Measurements from ENCODE around the gene MKX. TPM values are rescaled to one million over a fixed set of nuclear protein-coding genes. Genes with fewer than 3 reads are reported as not detected.
A peak's percentile ranks its signal among the peaks of the same experiment; 100 is the strongest.

Gene MKX
- not detected for total RNA-seq

DNA sequence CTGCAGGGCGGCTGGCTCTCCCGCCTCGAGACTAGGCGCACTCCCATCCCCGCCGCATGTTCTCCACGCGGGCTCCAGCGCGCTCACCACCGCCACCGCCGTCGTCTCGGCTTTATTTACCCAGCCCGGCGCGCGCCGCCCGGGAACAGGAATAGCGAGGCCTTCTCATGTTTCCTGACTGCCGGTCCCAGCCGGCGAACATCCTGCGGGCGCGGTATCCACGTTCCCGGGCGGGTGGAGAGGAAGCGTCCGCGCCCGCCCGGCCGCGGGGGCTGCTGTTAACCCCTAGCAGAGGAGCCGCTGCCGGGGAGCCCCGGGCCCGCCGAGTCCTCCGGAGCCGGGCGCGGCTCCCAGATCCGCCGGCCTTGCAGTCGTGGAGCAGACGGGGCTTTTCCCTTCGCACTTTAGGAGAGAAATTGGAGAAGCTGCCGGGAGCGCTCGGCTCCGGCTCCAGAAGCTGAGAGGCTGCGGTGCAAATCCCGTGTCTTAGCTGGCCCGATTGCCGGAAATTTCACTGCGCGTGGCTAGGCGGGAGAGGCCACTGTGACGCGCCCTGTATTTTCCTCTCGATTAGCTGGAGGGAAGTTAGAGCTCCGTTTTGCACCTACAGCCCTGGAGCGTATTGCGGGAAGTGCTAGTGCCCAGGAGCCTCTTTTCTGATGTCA is at the start of gene MKX:
Gene MKX, minus strand, starts transcription at position 88 of the 665 bp plus-strand sequence. CDS start 2,404 bp downstream, outside the sequence.
- peak in 2 of 3 donors; percentile 33 to 54 for DNase-seq (ENCODE audit: low read depth in 2 of 3, low spot score in 2 of 3)

DNA sequence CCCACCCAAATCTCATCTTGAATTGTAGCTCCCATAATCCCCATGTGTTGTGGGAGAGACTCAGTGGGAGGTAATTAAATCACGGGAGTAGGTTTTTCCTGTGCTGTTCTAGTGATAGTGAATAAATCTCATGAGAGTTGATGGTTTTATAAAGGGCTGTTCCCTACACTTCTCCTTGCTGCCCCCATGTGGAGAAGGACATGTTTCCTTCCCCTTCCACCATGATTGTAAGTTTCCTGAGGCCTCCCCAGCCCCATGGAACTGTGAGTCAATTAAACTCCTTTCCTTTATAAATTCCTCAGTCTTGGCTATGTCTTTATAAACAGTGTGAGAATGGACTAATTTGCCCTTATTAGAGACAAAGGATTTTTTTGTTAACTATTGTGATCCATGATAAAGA is 48.5 kb upstream of the MKX start:
- no peak for DNase-seq (ENCODE audit: low read depth in 2 of 3, low spot score in 2 of 3)

DNA sequence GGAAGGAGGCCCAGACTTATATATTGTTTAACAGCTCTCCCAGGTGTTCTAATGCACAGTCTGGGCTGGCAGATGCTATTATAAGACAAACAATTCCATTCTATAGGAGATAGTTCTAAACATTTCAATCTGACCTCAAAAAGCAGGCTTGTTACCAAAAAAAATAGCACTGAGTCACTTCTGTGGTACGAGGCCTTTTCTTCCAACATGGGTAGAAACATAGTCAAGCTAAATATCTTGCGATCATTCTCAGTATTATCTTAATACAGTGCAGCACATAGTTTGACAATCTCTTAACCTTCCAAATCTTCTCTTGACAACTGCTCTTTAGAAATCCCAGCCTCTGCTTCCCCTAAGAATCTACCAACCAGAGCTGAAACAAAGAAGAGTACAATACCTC is 46.6 kb upstream of the MKX start:
- DNase-seq (ENCODE audit: low read depth in 2 of 3, low spot score in 2 of 3): no peak

DNA sequence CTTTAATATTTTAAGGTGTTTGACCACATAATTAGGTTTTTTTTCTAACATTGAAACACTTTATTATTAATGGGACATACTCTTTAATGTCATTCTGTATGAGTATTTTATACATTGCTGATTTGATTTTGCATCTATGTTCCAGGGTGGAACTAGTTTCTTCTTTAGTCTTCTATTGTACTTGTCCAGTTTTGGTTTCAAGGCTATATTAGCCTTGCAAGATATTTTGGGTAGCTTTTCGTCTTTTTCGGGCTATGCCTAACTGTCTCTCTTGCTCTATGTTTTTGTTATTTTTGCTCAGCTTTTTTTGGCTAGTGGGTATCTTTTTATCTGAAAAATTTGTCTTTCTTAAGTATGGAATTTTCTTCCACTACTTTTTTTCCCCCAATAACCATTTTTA is 38.7 kb upstream of the MKX start:
- no peak for DNase-seq (ENCODE audit: low read depth in 2 of 3, low spot score in 2 of 3)

DNA sequence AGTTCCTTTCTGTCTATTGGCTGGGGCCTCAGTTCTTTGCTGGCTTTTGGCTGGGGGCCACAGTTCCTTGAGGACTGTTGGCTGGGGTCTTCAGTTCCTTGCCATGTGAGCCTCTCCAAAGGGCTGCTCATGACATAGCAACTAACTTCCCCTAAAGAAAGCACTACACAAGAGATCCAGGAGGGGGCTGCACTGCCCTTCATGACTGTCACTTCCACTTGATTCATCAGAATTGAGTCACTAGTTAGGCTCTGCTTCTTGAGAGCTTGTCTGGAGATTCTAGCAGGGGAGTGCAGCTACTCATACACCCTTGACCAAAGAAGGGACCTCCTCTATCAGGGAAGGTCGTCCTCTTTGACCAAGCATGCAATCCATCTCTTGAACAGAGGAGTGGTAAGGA is 38.0 kb upstream of the MKX start:
- peak in 2 of 3 donors; percentile 44 to 77 for DNase-seq (ENCODE audit: low read depth in 2 of 3, low spot score in 2 of 3)

DNA sequence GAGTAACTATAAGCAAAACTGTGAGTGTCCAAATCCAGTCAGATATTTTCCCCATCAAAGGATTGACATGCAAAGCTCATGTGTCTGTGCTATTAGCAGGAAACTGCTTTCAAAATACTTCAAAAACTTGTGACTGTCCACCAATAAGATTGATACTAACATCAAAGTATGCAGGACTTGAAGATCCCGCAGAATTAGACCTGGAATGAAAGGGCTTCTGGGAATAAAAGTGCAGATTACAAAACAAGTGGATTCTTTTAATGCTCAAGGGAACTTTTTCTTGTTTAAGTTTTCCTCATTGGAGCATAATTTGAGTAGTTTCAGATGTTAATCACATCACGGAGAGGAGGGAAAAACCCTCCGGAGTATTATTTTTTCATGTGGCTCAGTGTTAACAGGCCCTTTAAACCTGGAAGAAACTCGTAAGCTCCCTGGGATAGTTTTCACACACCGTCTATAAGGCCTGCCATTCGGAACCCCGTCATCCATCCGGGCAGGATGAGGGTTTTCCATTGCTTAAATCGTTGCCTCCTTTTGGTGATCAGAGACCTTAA is 33.9 kb upstream of the MKX start:
- DNase-seq (ENCODE audit: low read depth in 2 of 3, low spot score in 2 of 3): no peak

GRCh38 chr10:27774831-27775230 is 29.2 kb upstream of the MKX start:
- DNase-seq (ENCODE audit: low read depth in 2 of 3, low spot score in 2 of 3): no peak

DNA sequence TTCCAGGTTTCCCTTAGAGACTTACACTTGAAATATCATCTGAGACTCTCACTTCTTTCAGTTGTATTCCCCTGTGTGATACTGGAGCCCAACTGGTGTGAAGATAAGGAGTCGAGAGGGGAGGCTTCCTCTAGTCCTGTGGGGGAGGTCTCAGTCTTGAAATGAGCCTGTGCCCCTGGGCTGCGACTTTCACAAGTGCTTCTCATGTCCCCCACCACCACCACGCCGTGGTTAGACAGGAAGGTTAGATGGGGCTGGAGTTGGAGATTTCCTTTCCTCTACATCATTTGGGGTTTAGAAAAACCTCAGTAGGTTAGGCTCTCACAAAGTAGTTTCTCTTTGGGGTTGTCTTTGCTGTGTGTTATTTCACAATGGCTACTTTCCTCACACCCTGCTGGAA is 25.6 kb upstream of the MKX start:
- peak in 1 of 3 donors; percentile 22 for DNase-seq (ENCODE audit: low read depth in 2 of 3, low spot score in 2 of 3)

DNA sequence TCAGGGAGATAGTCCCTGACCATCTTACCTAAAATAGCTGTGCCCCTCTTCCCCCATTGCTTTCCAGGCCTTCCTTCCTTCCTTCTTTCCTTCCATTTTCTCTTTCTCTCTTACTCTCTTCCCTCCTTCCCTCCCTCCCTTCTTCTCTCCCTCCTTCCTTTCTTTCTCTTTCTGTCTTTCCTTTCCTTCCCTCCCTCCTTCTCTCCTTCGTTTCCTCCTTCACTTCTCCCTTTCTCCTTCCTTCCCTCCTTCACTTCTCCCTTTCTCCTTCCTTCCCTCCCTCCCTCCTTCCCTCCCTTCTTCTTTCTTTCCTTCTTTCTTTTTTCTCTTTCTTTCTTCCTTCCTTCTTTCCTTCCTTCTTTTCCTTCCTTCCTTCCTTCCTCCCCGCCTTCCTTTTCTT is 24.6 kb upstream of the MKX start:
- no peak for DNase-seq (ENCODE audit: low read depth in 2 of 3, low spot score in 2 of 3)

DNA sequence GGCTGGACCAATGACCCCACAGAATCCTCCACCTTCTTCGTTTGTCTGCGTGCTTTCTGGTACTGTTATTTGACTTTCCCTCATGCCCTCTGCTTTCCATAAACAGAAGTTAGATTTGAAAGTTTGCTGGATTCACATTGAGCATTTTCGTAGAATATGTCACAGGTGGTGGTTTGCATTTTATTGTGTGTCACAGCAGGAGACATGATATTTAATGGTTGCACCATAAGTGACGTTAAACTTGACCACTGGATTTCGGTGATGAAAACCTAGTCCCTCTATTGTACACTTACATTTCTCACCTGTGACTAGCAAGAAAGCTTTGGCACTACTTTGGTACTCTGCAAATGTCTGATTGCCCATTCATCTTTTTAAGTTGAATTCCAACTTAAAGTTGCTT is 15.2 kb upstream of the MKX start:
- no peak for DNase-seq (ENCODE audit: low read depth in 2 of 3, low spot score in 2 of 3)

- no peak for DNase-seq (ENCODE audit: low read depth in 2 of 3, low spot score in 2 of 3)
Measured at GRCh38 chr10:27759483-27760272, 14.1 kb upstream of the MKX start.

DNA sequence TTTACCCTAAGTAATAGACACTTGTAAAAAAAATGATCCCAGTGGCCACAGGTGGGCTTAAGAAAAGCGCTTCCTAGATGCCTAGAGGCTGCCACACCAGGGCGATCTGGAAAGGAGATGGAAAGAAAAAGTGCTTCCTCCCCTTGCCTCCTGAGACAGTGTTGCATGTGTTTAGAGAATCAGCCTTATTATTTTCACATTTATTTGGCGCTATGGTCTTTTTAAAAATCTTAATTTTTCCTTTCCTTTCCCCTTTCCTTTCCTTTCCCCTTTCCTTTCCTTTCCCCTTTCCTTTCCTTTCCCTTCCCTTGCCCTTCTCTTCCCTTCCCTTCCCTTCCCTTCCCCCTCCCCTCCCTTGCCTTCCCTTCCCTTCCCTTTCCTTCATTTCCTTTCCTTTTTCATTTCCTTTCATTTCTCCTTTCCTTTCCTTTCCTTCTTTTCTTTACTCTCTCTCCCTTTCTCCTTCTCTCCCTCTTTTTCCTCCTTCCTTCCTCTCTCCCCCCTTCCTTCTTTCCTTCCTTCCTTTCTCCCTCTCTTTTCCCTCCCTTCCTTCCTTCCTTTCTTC is 7.1 kb upstream of the MKX start:
- DNase-seq (ENCODE audit: low read depth in 2 of 3, low spot score in 2 of 3): no peak

DNA sequence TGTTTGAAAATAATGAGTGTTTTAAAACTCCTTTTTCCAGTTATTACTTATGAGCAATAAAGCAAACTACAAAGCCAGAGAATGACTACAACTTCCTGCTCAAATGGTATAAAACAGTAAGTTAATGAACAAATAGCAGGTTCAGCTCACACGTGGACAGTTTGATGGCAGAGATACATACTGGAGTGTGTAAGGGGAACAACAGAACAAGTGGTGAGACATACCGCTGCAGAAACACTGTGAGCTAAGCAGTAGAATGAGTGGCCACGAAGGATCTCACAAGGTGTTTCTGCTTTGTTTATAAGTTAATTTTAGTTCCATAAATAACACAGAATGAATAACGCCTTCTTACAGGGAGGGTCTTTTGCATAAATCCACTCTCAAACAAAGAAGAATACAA is 3.0 kb upstream of the MKX start:
- DNase-seq (ENCODE audit: low read depth in 2 of 3, low spot score in 2 of 3): no peak

DNA sequence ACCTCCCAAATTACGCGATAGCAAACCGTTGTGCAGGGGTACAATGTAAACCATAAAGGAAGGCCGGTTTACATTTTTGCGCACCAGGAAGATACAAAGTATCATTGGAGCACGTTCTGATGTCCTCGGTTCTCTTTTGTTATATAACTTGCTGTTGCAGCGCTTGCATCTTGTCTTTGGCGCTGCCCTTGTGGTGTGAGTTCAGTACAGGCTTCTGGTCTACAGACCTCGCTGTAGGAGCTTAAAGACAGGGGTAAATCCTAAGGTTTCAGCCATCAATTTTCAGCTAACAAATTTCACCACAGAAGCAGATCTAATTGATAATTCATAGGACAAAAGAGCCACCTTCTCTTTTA is 1.5 kb upstream of the MKX start:
- peak in 2 of 3 donors; percentile 45 to 58 for DNase-seq (ENCODE audit: low read depth in 2 of 3, low spot score in 2 of 3)

GRCh38 chr10:27746397-27747095 is 927 bp upstream of the MKX start:
- DNase-seq (ENCODE audit: low read depth in 2 of 3, low spot score in 2 of 3): no peak

DNA sequence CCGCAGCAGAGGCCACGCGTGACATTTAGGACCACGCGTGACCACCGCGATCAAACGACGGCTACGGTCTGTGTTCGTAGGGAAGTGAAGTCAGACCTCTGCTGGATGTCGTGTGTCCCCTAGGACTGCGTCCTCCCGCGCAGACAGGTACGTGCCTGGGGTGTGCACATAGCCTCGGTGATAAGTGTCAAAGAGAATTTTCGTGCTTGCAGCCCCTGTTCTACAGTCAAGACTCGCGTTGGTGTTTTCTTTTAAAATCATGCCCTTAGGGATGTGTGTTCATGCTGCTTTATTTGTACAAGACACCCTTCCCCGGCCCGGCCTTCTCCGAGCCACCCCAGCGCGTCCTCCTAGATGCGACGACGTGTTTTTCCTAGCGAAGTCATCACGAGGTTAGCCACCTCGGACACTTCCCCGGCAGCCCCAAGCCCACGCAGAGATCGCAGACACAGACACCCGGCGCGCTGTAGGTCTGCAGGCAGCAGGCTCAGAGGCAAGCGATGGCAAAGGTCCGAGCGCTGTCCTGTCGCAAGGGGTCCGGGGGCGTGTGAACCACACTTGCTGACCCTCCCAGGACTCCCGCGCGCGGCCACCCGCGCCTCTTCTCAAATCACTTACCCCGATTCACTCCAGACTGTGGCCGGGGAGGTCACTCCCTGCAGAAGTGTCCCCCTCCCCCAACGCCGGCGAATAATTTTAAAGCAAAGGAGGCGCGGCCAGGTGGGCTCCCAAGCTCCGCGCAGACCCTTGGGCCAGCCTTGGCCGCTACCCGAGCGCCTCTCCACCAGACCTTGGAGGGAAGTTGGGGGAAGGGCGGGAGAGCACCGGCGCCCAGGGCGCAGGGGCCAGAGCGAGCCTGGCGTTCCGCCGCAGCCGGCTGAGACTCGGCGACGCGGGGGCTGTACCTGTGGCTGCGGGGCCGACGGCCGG is 552 bp downstream of the MKX start:
- peak in 1 of 3 donors; percentile 38 for DNase-seq (ENCODE audit: low read depth in 2 of 3, low spot score in 2 of 3)

DNA sequence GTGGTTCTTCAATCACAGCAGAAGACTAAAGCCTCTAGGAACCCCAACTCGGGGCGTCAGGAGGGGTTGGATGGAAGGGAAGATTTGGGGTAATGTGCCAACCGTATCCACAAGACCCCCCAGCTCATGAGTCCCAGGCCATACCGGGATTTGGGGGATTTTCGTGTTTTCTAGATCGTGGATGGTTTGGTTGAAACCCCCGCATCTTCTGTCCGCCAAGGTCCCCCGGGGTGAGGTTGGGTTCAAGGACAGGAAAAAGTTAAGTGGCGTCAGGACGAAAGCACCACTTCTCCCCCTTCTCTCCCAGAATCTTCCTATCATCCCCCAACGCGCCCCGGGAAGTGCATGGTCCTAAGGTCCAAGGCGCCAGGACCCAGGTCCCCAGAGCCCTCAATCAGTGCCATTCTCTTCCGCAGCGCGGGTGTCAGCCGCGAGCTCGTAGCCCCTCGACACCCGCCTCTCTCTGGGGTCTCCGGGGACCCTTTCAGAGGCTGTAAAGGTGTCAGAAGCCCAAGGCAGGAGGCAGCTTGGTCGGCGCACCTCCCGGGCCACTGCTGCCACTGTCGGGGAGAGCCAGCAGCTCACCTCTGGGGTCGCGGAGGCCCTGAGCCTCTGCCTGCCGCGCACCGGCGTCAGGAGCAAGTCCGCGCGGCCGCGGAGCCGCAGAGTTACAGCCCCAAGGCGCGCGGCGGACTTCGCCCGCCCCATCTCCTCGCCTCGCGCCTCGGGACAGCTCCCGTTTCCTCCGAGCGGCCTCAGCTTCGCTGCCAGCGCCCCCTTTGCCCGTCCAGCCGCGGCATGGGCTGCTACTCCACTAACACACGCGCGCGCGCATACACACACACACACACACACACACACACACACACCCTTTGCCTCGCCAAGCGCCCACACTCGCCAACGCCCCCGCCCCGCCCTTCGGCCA is 1.5 kb downstream of the MKX start:
- peak in 1 of 3 donors; percentile 40 for DNase-seq (ENCODE audit: low read depth in 2 of 3, low spot score in 2 of 3)

GRCh38 chr10:27743012-27743876 is 2.4 kb downstream of the MKX start:
- peak in 2 of 3 donors; percentile 29 to 42 for DNase-seq (ENCODE audit: low read depth in 2 of 3, low spot score in 2 of 3)

Measured in hematopoietic multipotent progenitor cell (in vitro differentiated cells).